HG03139 (cell line): Measurements from ENCODE around the gene NDEL1.

Source experiments
- ATAC-seq: cut with Tn5 transposase; IDR thresholded peaks from one replicate; pipeline ENCODE4 v1.9.1; 2021; ENCODE audit not compliant: unreplicated experiment

The NDEL1 gene

DNA sequence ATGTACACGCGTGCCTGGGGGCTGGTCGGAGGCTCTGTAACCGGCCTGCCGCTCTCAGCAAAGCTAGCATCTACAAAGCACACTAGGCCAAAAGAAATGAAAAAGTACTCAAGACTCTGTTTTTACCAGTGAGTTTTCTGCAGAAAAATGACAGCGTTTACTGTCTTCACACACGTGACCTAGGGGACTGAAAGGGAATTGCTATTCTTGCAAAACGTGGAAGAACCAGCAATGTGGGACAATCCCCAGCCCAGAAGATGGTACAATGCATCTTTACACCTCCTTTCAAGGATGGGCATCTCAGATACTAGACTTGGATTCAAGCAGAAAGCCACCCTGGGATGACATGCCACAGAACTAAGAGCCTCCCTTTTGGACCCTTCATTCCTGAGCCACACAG, 41.5 kb downstream of the NDEL1 start:
- ATAC-seq = no peak

DNA sequence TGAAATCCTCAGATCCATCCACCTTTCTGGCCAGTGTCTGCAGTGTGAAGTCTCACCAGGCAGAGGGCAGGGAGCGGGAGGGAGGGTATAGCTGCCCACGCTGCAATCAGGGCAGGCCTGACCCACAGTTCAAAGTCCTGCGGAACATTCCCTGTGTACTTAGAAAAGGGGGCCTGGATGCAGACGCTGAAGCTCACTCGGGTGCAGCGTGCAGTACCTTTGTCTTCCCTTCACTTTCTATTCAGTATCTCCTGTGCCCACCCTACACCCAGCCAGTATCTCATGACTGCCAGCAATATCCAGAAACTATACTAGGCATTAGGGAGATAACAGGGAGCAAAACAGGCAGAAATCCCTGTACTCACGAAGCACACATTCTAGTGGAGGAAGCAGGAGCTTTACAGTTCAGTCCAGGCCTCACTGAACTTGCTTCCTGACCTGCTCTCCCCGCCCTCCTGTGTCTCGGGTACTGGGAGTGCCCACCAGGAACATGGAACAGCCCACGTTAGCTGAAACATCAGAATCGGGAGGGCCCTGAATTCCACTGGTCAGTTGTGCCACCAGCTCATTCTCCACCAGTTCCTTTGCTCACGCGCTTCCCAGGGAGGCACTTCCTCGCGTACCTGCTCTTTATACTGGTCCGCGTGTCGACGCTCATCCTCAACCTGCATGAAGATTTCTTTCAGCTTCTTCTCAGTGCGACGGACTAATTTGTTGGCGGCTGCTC, 42.2 kb downstream of the NDEL1 start:
- ATAC-seq = no peak

DNA sequence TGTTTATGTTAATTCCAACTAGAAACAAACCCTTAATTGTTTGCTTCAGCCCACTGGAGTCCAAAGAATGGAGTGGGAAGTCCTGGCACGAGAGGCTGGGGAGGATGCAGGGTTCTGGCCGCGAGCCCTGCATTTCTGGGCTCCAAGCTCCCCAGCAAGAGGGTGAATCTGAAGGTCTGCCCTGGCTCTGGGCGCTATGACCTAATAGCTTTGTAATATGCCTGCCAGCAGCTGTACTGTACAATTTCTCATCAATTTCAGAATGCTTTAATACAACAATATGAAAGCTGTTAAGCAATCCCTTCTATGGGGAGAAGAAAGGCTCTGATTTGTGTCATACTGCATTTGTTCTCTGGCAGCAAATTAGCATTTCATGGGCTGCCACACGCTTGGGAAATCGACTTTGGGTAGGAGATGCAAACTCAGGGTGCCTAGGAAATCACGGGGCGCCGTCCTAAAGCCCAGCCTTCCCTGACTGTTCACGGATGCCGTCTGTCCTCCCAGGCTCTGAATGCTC, 43.8 kb downstream of the NDEL1 start:
- no peak for ATAC-seq

DNA sequence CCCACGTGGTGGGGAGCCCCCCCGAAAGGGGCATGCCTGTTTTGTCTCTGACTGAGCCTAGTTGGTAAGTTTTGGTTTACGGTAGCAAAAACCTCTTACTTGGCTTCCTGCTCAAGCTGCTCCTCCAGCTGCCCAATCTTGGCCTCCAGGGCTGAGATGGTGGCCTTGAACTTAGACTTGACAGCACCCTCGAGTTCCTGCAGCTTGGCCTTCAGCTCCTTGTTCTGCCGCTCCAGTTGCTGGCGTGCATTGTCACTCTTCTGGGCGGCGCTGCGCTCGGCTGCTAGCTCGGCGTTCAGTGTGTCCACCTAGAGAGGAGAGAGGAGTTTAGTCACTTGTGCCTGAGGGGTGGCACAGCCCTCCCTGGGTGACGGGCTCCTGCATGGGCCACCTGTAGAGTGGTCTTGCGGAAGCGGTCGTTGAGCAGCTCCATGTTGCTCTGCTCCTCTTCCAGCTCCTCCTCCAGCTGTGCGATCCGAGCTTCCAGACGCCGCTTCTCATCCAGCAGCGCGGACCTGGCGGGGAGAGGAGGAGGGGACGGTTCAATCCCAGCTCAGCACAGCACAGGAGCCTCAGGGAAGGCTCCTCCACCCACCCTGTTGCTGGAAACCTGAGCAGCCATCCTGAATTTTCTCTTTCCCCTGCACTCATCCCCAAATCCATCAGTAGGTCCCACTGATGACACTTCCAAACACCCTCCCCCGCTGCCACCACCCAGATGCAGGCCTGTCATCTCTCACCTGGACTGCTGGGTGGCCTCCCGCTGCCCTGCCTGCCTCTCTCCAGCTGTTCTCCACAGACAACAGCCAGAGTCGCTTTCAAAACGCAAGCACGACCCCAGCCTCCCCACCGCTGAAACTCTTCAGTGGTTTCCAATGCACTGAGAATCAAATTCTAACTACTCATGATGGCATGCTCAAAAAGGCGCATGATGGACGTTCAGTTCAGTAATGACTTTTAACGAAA, 44.6 kb downstream of the NDEL1 start:
- no peak for ATAC-seq

DNA sequence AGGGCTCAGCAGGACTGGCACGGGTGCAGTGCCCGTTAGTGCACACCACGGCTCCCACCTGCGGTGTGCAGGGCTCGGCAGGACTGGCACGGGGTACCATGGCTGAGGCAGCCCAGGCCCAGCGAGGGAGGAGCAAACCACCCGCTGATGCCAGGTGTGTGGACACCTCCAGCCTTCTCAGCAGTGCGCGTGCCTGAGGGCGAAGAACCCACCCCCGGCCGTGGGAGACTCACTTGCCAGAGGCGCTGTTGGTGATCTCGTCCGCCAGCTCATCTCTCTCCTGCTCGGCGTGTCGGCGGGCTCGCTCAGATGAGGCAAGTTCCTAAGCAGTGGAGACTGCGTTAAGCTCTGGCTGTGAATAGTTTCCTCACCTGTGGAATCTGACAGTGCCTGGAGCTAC, 45.4 kb downstream of the NDEL1 start:
- no peak for ATAC-seq

DNA sequence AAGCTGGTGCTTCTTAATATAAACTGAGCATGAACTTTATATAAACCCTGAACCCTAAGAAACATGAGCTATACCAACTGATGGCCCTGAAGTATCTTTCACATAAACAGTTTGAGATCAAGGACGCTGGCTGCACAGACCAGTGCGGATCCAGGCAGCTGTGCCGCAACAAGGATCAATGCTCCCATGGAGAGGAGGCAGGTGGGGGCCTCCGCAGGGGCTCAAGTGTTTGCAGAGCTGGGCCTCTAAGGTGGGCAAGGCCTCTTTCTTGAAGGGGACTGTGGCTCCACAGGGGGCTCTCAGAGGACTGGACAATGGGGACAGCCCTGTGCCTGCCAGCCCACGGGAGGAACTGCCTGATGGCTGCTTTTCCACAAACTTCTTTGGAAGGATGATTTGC, 46.0 kb downstream of the NDEL1 start:
- no peak for ATAC-seq

DNA sequence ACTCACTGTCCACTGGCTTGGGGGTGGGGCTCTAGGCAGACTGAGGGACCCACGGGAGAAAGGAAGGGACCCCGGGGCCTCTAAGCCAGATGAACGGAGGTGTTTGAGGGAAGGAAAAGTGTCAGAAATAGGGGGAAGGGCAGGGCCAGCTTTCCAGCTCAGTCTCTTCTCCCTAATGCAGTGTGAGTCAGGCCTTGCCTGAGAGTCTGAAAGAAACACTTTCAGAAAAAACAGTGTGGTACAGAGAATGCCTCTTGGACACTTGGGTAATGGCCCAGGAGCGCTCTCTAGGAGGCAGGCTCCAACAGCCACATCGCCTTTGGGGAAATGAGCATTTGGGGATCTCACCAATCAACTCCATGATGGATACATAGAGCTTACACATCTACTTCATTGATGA, 46.9 kb downstream of the NDEL1 start:
- no peak for ATAC-seq

DNA sequence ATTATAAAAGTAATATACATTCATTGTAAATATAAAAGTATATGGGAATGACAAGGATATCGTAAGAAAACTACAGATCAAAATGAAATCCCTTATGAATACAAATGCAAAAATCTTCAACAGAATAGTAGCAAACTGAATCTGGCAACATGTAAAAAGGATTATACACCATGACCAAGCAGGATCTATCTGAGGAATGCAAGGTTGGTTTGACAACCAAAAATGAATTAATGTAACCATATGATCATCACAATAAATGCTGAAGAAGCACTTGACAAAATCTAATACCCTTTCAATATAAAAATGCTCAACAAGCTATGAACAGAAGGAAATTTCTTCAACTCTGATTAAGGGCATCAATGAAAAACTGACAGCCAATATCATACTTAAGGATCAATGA, 48.8 kb downstream of the NDEL1 start:
- no peak for ATAC-seq

DNA sequence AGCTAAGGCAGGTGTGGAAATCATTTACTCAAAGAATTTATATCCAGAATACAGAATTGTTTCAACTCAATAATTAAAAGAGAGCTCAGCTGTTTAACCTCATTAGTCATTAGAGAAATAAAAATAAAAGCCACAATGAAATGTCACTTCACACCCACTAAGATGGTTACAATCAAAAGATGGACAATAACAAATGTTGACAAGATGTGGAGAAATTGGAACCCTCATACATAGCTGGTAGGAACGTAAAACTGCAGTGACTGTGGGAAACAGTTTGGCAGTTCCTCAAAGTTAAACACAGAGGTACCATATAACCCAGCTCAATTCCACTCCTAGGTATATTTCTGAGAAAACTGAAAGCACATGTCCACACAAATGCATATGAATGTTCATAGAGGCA, 49.8 kb downstream of the NDEL1 start:
- ATAC-seq = no peak

DNA sequence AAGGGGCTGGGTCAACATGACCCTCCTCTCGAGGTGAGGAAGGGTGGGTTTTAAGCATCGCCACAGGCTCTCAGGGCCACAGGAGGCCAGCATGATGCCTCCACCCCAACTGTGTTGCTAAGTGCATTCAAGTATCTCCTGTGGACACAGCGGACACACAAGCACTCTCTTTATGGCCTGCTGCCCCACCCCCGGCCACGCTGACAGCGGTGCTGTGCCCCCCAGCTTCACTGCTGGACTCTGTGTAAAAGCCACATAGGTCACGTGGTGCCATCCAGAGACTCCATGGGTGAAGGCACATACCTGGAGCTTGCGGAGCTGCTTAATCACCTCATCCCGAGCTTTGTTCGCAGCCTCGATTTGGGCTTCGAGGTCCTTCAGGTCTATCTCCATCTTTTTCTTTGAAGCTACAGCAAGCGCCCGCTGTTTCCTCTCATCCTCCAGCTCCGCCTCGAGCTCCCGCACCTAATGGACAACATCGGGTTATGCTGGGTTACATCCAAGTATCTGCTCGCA, 51.5 kb downstream of the NDEL1 start:
- ATAC-seq = no peak

DNA sequence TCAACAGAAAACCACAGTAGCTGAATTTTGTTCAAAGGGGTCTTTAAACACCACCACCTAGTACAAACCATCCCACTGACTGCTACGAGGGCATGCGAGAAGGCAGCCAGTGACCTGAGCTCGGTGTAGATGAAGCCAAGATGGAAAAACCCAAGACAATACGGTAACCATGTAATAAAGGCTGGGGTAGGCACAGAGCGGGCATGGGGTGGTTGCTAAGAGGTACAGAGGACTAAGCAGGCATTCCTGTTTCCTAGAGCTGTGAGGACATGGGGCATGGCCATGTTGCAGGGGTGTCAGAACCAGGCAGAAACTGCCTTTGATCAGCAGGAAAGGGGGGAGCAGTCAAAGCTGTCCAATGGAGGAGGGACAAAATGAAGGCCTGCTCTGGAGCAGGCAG, 52.1 kb downstream of the NDEL1 start:
- no peak for ATAC-seq

DNA sequence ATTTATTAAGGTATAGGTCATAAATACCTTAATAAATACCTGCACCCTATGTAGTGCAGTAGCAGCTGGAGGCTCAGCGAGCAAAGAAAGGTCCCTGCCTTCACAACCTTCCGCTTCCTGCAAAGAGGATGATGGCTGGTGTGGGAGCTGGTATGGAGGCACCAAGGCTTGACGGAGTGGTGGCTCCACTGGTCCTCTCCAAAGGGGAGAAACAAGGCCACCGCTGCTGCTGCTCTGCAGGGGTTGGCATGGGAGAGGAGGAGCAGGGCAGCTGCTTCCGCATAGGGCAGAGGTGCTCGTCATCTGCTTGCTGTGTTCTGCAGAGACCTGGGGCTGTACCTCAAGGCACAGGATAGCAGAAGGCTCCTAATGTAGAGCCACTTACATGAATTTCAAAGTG, 52.8 kb downstream of the NDEL1 start:
- ATAC-seq = no peak

DNA sequence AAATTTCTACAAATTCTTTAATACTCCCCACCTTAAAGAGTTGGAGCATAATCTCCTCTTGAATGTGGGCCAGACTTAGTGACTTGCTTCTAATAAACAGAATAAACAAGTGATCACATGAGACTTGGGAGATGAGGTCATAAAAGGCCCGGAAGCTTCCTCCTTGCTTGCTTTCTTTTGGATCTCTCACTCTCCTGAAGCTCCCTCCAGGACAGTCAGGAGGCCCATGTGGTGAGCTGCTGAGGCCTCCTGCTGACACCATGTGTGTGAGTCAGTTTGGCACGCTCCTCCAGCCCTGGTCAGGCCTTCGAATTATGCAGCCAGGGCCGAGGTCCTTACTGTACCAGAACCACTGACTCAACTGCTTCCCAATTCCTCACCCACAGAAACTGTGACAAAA, 53.2 kb downstream of the NDEL1 start:
- ATAC-seq = no peak

DNA sequence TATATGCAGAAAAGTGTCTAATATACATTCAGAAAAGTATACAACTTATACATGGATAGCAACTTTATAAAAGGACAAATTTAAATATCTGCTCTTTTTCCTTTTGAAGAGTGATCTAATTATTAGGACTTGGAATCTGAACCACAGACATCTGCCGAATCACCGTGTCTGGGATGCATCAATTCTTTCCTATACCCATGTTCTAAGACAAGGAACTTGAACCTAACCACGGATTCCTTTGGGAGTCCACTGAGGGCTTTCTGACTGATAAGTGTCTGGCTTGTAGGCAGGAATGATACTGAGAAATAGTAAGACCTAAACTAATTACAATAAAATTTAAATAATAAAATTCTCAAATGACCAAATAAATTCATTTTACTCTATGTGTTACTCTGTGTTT, 54.2 kb downstream of the NDEL1 start:
- no peak for ATAC-seq

DNA sequence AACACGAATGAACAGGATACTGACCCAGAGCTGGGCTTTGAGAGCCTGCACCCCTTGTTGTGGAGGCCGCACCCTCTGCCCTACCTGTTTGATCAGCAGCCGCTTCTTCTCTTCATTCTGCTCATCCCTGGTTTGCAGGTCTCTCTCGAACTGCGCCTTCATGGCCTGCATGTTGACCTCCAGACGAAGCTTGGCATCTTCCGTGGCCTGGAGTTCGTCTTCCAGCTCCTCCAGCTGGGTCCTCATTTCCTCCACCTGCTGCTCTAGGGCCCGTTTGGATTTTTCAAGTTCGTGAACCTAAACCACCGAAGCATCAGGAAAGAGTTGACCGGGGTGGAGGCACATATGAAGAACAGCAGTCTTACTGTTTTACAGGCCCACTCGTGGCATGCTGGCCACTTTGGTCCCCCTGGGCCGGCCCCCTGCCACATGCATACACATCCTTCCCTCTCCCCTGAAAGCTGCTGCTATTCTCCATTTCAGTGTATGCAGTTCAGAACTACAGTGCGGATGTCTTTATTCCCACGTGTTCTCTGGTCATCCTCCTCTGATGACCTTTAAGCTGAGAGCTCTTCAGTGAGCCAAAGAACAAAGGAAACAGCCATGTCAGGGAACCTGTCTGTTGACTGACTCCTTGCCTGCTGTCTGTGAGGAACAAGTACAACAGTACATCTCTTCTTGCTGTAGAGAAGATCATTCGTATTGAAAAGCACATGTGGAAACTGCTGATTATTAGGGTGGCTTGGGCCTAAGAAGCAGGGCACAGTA, 54.8 kb downstream of the NDEL1 start:
- no peak for ATAC-seq

DNA sequence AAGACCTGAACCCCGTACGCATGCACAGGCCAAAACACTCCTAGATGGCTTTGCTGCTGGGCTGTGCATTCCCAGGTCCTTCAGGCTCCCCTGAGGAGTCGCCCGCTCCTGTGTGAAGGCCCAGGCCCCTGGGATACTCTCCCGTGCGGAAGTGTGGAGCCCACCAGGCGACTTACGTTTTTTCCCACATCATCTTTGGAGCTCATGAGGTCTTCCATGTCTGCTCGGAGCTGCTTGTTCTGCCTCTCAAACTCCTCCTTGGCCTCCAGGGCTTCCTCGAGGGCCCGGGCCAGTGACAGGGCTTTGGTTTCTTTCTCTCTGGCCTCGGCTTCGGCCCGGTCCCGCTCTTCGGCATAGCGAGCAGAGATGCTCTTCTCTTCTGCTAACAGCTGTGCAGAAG, 56.4 kb downstream of the NDEL1 start:
- ATAC-seq = no peak

DNA sequence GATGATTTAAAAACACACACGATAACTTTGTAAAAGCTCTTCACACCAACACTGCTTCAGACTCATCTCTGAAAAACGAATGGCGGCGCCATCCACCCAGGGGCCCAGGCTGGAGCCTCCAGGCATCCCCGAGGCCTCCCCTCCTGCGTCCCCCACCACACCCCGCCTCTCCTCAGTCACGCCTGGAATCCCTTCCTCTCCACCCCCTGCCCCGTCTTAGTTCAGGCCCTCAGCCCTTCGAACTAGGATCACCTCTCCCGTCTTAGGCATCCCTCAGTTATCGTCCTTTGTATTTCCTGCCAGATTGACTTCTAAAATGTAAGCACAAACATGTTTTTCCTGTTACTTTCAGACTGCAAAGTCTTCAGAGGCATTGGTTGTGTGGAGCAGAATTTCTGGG, 58.3 kb downstream of the NDEL1 start:
- ATAC-seq = no peak

DNA sequence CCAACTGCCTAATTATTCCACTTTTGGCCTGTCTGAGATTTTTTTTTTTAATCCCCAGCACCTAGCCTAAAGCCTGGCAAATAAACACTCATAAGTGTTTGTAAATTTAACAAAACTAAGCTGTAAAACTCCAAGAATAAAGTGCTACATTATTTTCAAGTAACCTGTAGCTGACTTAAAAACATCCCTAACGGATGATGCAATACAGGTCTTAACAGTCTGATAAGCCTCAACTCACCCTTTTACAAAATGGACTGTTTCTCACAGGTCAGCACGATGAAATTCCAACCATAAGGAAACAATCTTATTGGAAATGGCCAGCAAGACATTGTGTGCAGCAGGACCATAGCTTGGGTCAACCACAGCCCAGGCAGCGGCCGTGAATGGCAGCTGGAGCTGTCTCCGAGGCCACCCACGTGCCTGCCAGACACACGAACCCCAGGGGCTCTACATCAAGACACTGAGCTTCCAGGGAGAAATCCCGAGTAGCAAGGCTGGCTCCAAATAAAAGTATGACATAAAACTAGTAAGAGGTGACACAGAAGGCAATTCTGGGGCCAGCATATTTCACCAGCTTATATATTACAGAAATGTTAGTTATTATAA, 58.9 kb downstream of the NDEL1 start:
- no peak for ATAC-seq

DNA sequence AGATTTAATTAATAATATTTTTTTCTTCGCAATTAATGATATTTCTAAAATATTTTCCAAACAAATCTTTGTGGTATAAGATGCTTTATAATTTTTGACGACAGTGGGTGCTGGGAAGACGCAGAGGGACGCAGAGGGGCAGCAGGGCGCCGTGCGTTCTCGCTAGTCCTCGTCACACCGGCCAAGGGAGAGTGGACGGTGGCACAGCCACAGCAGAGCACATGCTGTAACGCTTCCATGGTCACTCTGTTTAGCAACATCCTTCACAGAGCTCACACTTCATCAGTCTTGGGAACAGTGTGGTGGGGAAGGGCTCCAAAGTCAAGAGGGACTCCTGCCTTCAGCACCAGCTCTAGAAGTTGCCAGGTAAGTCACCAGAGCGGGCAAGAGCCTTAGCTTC, 60.4 kb downstream of the NDEL1 start:
- no peak for ATAC-seq

DNA sequence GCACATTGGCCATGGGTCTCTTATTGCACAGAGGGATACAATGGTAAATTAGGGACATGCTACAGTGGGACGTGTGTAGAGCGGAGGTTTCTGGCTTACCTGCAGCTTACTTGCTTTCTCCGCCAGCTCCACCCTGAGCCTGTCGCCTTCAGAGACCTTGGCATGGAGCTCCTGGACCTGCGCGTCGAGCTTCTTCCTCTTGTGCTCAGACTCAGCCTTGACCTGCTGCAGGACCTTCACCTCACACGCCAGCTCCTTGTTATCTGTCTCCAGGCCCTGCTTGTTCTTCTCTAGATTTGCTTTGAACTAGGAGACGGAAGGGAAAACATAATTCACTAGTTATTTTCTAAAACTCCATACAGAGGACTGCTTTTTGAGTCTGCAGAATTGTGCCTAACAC, 63.5 kb downstream of the NDEL1 start:
- no peak for ATAC-seq

DNA sequence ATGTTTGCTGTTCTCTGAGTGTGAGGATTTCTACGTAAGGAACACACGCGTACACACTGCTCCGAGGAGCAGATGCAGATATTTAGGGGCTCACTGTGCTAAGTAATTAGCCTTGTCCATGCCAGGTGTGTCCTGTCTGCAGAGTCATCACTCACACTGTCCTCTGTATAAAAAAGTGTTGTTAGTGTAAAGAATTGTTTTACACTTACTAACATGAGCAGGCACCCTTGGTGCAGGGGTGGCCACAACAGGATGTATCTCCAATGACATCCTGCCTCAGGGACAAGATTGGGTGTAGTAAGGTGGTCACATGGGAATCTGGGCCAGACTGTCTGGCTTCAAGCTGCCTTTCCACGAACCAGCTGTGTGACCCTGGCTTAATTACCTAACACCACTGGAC, 63.9 kb downstream of the NDEL1 start:
- ATAC-seq = no peak
